ENCODE measurements around the gene C17orf107.
"Not testable (repeated sequence)": the region's sequence is repeated elsewhere in the genome, so short reads cannot be mapped to it uniquely, and the experiment has no call there.

C17orf107 gene

DNA sequence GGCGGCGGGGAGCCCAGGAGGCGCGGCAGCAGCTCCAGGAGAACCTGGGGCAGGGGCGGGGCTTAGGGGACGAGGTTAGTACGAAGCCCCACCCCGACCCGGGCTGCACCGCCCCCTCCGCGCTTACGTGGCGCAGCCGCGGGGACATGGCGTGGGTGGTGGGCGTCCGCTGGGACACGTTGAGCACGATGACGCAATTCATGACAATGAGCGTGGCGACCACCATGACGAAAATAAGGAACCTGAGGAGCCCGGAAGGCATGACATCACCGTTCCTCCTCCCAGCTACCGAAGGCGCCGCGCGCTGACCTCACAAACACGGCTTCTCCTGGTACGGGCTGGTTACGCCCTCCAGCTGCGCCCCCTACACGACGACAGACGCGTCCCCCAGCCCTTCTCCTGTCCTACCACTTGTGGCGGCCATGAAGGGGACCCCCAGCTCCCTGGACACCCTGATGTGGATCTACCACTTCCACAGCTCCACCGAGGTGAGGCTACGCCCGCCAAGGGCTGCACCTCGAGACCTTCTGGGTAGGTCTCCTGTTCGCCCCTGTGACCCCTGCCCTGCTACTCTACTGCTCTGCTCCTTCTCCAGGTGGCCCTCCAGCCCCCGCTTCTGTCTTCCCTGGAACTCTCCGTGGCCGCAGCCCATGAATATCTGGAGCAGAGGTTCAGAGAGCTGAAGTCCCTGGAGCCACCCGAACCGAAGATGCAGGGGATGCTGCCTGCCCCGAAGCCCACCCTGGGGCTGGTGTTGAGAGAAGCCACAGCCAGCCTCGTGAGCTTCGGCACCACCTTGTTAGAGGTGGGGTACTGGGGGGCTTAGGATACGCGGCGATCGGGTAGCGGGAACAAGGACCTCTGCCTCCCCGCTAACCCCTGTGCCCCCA is at the start of gene C17orf107:
C17orf107 (plus strand) TSS at position 196 of the 890 bp plus-strand sequence; CDS start at position 423, 227 bp downstream.
- peak; percentile 74 to 95 (median 83) for DNase-seq (ENCODE audit: low read depth in 3 of 3, low spot score in 1 of 3)

DNA sequence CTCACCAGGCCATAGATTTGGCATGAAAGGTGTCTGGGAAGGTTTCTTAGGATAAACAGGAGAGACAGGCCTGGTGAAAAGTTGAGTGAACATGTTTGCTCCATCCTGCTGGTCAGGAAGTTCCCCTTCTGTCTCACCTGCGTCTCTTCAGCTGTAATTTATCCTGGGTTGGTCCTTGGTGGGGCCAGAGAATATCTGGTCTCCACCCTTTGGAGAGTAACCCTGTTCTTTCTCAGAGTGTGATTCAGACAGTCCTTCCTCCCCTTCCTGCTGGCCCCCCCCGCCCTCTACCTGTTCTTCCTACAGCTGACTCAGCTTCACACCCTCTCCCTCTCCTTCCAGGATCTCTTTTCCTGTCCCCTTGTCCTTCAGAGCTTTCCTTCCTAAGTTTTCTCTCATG is 49.1 kb upstream of the C17orf107 start:
- no peak for DNase-seq (ENCODE audit: low read depth in 3 of 3, low spot score in 1 of 3)

DNA sequence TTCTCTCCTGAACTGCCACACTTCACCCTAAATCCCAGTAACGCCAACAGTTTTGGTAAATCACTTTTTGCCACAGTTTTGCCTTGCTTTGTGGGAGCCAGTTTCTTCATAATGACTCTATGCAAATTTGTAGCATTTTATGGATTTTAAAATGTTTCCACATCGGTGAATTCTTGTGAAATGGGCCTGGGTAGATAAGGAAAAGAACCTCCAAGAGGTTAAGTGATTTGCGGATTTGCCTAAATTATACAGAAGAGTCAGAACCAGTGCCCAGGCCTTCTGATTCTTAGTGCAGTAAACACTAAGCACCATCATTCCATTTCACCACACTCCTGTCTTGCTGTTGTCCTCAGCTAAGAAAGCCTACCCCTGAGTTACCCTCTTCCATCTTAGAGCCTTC is 48.3 kb upstream of the C17orf107 start:
- DNase-seq (ENCODE audit: low read depth in 3 of 3, low spot score in 1 of 3): no peak

DNA sequence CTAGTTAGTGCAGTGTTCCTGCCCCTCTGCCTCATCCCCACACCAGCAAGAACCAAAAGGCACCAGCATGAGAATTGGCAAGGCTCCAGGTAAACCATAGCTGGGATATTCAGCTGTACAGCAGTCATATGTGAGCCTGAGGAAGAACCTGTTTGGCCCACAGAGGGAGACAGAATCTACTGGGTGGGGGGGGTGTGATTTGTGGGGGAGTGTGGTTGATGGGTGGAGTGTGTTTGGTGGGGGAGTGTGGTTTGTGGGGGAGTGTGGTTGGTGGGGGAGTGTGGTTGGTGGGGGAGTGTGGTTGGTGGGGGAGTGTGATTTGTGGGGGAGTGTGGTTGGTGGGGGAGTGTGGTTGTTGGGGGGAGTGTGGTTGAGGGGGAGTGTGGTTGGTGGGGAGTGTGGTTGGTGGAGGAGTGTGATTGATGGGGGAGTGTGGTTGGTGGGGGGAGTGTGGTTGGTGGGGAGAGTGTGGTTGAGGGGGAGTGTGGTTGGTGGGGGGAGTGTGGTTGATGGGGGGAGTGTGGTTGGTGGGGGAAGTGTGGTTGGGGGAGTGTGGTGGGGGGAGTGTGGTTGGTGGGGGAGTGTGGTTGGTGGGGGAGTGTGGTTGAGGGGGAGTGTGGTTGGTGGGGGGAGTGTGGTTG is 46.6 kb upstream of the C17orf107 start:
- no peak for DNase-seq (ENCODE audit: low read depth in 3 of 3, low spot score in 1 of 3)

DNA sequence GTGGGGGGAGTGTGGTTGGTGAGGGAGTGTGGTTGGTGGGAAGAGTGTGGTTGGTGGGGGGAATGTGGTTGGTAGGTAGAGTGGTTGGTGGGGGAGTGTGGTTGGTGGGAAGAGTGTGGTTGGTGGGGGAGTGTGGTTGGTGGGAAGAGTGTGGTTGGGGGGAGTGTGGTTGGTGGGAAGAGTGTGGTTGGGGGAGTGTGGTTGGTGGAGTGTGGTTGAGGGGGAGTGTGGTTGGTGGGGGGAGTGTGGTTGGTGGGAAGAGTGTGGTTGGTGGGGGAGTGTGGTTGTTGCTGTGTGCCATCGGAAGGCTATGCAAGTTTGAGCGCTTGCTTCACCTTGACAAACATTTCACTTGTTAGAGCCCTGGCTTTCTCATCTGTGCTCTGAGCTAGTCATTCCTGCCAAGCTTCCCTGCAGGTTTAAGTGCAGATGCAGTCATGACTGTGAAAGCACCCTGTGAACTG is 46.1 kb upstream of the C17orf107 start:
- no peak for DNase-seq (ENCODE audit: low read depth in 3 of 3, low spot score in 1 of 3)

DNA sequence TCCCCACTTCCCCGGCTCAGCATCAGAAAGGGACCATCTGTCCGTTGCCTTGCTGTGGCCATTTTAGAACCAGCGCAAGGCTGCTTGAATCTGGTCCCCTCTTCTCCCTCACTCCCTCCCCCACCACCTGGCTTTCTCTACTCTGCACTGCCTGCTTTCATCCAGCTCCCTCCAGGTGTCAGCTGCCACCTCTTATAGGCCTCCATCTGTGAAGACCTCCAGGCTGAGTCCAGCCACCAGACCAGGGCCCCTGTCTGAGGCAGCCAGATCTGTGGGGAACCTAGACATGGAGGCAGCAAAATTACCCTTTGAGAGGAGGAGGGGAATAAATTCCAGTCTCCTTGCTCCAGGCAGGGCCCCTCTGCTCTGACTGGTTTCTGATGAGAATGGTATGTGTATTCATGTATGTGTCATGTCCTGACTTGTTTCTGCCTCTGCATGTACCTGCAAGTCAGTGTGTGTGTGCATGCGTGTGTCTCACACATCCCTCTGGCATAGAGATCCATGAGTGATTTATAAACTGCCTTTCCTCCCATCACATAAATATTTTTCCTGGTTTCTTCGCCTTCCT is 45.1 kb upstream of the C17orf107 start:
- DNase-seq (ENCODE audit: low read depth in 3 of 3, low spot score in 1 of 3): no peak

DNA sequence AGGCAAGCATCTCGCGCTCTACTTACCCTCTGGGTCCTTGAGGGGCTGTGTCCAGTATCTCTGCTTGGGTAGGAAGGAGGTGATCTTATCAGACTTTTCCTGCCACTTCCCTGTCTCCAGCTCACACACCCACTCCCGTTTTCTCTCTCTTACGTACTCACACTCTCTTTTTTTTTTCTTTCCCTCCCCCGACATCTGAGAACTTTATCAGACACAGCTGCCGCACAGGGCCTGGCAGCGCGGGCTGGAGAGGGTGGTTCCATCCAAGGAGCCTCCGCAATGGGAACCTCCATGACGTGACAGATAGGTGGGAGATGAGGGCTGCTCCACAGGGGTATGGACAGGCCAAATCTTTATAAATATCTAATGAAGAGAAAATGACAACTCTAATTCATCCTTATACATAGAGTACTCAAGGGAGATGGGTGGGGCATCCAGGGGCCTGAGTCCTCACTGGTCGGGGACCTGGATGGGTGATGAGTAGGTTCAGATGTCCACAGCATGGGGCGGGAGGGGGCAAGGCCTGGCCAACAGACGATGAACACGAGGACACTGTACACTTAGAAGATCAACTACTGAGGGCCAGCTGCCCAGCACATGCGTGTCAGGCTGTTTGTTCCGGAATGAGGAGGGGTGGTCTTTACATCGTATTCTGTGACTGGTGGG is 42.9 kb upstream of the C17orf107 start:
- DNase-seq (ENCODE audit: low read depth in 3 of 3, low spot score in 1 of 3): no peak

DNA sequence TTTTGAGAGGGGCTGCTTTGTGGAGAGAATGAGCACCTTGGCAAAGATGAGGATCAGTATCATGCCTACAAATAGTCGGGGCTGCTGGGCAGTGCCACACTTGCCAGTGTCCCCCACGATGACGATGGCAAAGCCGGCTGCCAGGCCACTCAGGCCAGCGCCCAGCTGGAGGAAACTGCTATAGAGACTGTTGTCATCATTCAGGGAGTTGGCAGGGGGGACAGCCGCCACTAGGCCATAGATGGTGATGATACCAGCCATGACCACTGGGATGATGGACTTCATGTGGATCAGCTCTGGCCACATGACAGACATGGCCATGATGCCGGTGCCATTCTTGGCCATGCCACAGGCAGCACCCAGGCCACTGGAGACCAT is 42.4 kb upstream of the C17orf107 start:
- DNase-seq (ENCODE audit: low read depth in 3 of 3, low spot score in 1 of 3): no peak

DNA sequence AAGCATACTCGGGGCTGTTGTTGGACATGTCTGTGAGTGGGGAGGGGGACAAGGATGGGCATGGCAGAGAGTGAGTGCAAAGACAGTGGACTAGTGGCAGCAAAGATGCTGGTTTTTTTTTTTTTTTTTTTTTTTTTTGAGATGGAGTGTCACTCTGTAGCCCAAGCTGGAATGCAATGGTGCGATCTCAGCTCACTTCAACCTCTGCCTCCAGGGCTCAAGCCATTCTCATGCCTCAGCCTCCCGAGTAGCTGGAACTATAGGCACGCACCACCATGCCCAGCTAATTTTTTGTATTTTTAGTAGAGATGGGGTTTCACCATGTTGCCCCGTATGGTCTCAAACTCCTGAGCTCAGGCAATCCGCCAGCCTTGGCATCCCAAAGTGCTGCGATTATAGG is 42.0 kb upstream of the C17orf107 start:
- DNase-seq (ENCODE audit: low read depth in 3 of 3, low spot score in 1 of 3): not testable (repeated sequence)

DNA sequence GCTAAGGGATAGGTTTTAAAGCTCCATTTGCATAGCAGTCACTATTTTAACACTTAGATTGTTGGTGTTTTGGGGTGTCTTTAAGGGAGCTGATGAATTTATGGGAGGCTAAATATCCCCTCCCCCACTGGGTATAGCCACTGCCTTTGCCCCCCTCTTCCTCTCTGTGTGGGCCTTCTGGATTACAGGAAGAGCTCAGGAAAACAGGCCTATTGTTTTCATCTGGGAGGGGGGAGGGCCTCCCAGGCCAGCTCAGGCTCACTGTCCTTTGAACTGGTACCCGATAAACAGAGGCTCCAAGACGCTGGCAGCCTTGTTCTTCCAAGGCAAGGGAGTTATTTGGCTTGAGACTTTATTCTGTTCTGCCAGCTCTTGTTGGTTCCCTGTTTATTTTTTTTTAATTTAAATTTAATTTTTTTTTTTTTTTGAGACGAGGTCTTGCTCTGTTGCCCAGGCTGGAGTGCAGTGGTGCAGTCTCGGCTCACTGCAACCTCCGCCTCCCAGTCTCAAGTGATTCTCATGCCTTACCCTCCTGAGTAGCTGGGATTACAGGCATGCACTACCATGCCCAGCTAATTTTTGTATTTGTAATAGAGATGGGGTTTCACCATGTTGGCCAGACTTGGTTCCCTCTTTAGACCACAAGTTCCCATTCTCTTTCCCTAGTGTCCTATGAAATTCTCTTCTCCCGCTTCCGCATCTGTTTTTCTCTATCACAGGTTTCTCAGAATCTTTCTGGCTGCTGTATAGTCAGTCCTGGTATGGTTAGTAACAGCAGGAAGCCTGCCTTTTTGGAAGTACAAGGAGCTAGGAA is 41.1 kb upstream of the C17orf107 start:
- no peak for DNase-seq (ENCODE audit: low read depth in 3 of 3, low spot score in 1 of 3)

DNA sequence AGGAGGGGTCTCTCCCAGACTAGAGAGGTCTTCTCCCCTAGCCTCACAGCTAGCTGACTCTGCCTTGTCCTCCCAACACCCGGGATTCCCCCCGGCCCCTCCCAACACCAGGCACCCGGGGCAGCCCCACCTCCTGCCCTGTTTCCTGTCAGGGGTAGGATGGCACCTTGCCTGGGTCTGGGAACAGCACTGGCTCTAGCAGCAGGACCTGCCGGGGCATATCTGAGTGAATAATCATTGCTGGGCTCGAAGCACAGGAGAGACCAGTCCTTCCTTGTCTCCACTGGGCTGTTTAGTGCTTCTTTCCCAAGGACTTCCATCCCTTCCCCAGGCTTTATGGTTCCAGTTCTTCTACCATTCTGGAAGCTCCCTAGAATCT is 40.5 kb upstream of the C17orf107 start:
- DNase-seq (ENCODE audit: low read depth in 3 of 3, low spot score in 1 of 3): no peak

DNA sequence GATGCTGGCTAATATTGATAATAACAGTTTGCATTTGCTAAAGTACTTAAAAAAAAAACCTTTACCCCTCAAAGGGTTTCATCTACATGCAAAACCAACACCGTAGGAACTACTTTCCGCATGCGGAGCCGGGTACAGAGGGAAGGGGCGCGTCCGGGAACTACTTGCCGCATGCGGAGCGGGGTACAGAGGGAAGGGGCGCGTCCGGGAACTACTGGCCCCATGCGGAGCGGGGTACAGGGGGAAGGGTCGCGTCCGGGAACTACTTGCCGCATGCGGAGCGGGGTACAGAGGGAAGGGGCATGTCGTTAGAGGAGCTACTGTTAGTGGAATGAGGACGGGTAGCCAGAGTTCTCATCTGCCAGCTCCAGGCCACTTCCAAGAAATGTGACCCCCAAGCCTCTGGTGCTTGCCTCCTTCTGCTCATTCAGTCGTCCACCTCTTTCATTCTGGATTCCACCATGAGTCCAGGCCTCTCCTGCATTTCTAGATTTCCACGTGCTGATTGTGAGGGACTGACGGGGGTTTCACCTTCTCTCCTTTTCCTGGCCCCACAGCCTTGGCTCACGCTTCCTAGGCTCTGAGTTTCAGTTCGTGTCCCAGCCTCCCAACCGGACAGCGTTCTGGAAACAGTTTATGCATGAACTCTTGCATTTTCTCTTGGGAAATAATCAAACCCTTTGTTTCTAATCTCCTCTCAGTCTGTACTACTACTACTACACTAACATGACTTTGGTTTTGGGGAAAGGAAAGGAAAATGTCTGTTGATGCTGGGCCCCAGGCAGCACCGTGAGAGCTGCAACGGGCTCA is 39.3 kb upstream of the C17orf107 start:
- DNase-seq (ENCODE audit: low read depth in 3 of 3, low spot score in 1 of 3): no peak

DNA sequence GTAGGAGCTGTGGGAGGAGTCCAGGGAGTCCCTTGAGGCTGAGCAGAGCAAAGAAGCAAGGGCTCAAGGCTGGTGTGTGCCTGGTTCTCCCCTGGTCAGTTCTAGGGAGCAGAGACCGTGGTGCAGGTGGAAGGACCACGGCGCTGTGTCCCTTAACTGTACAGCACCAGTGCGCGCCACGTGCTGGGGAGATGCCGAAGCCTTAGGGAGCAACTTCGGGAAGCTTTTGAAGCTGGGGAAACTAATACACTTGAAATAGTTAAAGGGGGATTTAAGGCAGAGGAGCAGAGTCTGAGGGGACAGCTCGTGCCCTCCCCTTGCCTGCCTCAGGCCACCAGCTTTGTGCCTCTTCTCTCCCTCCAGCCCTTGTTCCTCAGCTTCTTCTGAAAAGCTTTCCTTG is 38.7 kb upstream of the C17orf107 start:
- DNase-seq (ENCODE audit: low read depth in 3 of 3, low spot score in 1 of 3): no peak

DNA sequence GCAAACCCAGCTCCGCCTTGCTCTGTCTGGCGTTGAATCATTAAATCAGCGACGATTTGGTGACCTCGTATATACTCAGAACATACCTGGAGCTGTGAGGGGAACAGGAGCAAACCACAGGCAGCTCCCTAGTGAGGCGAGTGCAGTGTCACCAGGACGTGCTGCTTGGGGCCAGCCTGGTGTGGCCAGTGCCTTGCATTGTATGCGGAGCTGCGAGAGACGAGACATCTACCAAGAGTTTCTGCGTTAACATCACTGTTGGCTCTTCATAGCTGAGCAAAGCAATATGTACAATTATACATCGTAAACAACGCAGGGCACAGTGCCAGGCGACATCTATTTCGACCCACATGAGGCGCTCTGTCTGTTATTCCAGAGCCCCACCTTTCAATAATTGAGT is 38.3 kb upstream of the C17orf107 start:
- no peak for DNase-seq (ENCODE audit: low read depth in 3 of 3, low spot score in 1 of 3)

DNA sequence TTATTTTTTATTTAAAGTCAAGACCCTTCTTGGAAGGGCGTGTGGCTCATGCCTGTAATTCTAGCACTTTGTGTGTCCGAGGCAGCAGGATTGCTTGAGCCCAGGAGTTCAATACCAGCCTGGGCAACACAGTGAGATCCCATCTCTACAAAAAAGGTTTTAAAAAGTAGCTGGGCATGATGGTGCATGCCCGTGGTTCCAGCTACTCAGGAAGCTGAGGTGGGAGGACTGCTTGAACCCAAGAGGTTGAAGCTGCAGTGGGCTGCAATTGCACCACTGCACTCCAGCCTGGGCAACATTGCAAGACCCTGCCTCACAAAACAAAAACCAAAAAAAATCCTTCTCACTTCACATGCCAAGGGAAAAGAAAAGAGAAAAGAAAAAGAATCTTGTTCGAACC is 36.6 kb upstream of the C17orf107 start:
- no peak for DNase-seq (ENCODE audit: low read depth in 3 of 3, low spot score in 1 of 3)

DNA sequence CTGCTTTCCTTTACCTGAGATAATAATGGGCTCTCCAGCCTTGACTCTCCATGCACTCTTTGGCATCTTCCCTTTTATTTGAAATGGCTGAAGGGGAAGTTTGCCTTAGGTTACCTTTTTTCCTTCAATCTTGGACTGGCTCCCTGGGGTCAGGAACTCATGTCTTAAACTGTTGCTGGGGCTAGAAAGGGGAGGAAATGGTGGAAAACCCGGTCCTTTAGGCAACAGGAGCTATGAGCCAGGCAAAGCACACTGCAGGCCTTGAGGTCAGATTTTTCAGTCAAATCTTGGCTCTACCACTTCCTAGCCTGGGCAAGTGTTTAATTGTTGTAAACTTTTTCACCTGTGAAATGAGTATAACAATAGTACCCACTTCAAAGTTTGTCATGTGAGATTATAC is 36.0 kb upstream of the C17orf107 start:
- no peak for DNase-seq (ENCODE audit: low read depth in 3 of 3, low spot score in 1 of 3)

DNA sequence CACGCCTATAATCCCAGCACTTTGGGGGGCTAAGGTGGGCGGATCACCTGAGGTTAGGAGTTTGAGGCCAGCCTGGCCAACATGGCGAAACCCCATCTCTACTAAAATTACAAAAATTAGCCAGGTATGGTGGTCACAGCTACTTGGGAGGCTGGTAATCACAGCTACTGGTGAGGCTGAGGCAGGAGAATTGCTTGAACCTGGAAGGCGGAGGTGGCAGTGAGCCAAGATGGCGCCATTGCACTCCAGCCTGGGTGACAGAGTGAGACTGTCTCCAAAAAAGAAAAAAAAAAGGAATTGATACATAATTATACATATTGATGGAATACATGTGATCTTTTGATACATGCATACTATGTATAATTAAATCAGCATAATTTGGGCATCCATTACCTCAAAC is 31.8 kb upstream of the C17orf107 start:
- not testable (repeated sequence) for DNase-seq (ENCODE audit: low read depth in 3 of 3, low spot score in 1 of 3)

DNA sequence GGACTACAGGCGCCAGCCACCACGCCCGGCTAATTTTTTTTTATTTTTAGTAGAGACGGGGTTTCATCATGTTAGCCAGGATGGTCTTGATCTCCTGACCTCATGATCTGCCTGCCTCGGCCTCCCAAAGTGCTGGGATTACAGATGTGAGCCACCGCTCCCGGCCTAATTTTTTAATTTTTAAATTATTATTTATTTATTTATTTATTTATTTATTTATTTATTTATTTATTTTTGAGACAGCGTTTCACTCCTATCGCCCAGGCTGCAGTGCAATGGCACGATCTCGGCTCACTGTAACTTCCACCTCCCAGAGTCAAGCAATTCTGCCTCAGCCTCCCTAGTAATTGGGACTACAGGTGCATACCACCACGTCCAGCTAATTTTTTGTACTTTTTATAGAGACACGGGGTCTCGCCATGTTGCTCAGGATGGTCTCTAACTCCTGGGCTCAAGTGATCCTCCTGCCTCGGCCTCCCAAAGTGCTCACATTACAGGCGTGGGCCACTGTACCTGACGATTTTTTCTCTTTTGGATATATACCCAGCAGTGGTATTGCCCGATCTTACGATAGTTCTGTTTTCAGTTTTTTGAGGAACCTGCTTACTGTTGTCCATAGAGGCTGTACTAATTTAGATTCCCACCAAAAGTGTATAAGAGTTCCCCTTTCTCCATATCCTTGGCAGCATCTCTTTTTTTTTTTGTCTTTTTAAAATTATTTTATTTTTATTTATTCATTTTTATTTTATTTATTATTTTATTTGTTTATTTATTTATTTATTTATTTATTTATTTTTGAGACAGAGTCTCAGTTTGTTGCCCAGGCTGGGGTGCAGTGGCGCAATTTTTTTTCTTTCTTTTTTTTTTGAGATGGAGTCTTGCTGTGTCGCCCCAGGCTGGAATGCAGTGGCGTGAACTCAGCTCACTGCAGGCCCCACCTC is 30.0 kb upstream of the C17orf107 start:
- DNase-seq (ENCODE audit: low read depth in 3 of 3, low spot score in 1 of 3): not testable (repeated sequence)

DNA sequence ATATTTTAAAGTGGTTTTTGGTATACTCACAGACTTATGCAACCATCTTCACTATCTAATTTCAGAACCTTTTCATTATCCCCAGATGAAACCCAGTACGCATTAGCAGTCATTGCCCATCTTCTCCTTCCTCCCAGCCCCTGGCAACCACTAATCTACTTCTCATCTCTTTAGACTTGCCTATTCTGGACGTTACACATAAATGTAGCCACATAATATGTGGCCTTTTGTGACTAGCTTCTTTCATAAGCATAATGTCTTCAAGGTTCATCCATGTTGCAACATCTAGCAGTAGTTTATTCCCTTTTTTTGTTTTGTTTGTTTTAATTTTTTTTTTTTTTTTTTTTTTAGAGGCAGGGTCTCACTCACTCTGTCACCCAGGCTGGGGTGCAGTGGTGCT is 28.5 kb upstream of the C17orf107 start:
- no peak for DNase-seq (ENCODE audit: low read depth in 3 of 3, low spot score in 1 of 3)
